Karpas-422 (cell line): Measurements from ENCODE around the gene ATRNL1. TPM values are rescaled to one million over a fixed set of nuclear protein-coding genes. Genes with fewer than 3 reads are reported as not detected.
A peak's percentile ranks its signal among the peaks of the same experiment; 100 is the strongest.

Source experiments
- DNase-seq: peaks from one replicate; pipeline ENCODE4 v3.0.0-alpha.2; 2015
- H2AFZ ChIP-seq: fragments of 200-600 bp; sonication (generic); 2 replicates; pipeline ENCODE4 v1.6.1; 2014; ENCODE audit warnings: antibody characterized with exemption, low read length, mixed read lengths
- H3K27ac ChIP-seq: fragments of 200-600 bp; sonication (generic); 2 replicates; pipeline ENCODE4 v1.5.1; 2014; ENCODE audit warnings: mild to moderate bottlenecking, low read length, moderate library complexity
- H3K27me3 ChIP-seq: fragments of 200-600 bp; sonication (generic); 2 replicates; pipeline ENCODE4 v1.6.1; 2014; ENCODE audit warnings: low read length, mixed read lengths
- H3K36me3 ChIP-seq: fragments of 200-600 bp; sonication (generic); 2 replicates; pipeline ENCODE4 v1.6.1; 2014; ENCODE audit warnings: low read length, mixed read lengths; ENCODE audit not compliant: insufficient read depth
- H3K4me1 ChIP-seq: fragments of 200-600 bp; sonication (generic); 2 replicates; pipeline ENCODE4 v1.6.1; 2014; ENCODE audit warnings: mild to moderate bottlenecking, low read length, mixed read lengths
- H3K4me2 ChIP-seq: fragments of 200-600 bp; sonication (generic); 2 replicates; pipeline ENCODE4 v1.6.1; 2014; ENCODE audit warnings: low read length, low read depth, mild to moderate bottlenecking; ENCODE audit not compliant: poor library complexity, severe bottlenecking
- H3K4me3 ChIP-seq: fragments of 200-600 bp; sonication (generic); 2 replicates; pipeline ENCODE4 v1.5.1; 2014; ENCODE audit warnings: mild to moderate bottlenecking, antibody characterized with exemption, low read length, mixed read lengths
- H3K79me2 ChIP-seq: fragments of 200-600 bp; sonication (generic); 2 replicates; pipeline ENCODE4 v1.6.1; 2014; ENCODE audit warnings: mild to moderate bottlenecking, low read length, mixed read lengths
- H3K9ac ChIP-seq: fragments of 200-600 bp; sonication (generic); 2 replicates; pipeline ENCODE4 v1.6.0; 2014; ENCODE audit warnings: low read length
- H3K9me2 ChIP-seq: fragments of 200-600 bp; sonication (generic), shearing (Covaris generic); replicated peaks from 2 replicates; pipeline ENCODE4 v1.6.0; 2014; ENCODE audit warnings: mild to moderate bottlenecking, low read length, moderate library complexity; ENCODE audit not compliant: insufficient read depth
- H3K9me3 ChIP-seq: fragments of 300-700, 200-600 bp; sonication (generic); 2 replicates; pipeline ENCODE4 v1.6.1; 2014; ENCODE audit warnings: low read length, mixed read lengths
- H4K20me1 ChIP-seq: fragments of 200-600 bp; sonication (generic); 2 replicates; pipeline ENCODE4 v1.6.1; 2014; ENCODE audit warnings: mild to moderate bottlenecking, antibody characterized with exemption, low read length, low read depth; ENCODE audit not compliant: insufficient read depth
- total RNA-seq: library from RNA; depleted of rRNA; stranded (reverse); fragments of >200 nt; shearing (Covaris generic); gene quantifications from 2 replicates; pipeline ENCODE4 v1.2.3, GENCODE V29; 2014; ENCODE audit warnings: low replicate concordance

The ATRNL1 gene
- total RNA-seq, 1 experiment from 2014 or later, result not detected

DNA sequence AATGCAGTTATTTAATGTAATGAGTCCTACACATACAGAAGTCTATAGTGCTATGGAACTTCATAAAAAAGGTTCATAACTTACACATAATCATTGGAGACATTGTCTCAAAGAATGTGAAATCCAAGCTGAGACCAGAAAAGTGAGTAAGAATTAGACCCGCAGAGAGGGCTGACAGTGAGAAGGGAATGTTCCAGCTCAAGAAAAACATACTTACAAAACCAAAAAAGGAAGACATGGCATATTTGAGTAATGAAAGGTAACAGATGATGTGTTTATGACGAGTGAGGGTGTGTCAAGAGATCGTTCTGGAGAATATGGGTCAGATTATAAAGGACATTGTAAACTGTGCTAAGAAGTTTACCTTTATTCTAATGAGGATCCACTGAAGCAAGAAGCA, 566.5 kb downstream of the ATRNL1 start:
- Histone ChIP-seq H3K36me3 (no peaks in the 10 kb centered on the region), H3K79me2 (no peaks in the 10 kb centered on the region), H4K20me1 (no peaks in the 10 kb centered on the region), H3K27ac (no peak overlapping the region), H3K4me3 (no peak overlapping the region), H3K27me3 (no peaks in the 10 kb centered on the region), H3K4me2 (no peak overlapping the region), H3K4me1 (no peaks in the 10 kb centered on the region), H2AFZ (no peak overlapping the region), H3K9ac (no peak overlapping the region), H3K9me3 (no peaks in the 10 kb centered on the region), H3K9me2 (no peaks in the 10 kb centered on the region)
- no peak for DNase-seq

DNA sequence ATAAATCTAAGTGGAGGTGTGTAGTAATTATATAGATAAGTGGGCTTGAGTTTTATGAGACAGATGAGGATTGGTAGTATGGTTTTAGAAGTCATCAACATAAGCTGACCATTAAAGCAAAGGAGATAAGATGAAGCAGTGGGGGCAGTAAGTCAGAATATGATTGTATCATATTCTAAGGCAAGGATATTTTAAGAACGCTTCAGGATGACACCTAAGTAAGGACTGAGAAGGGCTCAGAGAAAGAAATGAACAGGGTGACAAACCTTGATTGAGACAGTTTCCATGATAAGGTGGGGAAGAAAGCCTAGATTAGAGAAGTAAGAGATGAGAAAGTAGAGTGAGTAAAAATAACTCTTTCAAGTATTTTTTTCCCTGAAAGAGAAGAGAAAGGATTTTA, 567.2 kb downstream of the ATRNL1 start:
- no peaks in the 10 kb centered on the region for H3K9me3 ChIP-seq
- H3K36me3 ChIP-seq, result no peaks in the 10 kb centered on the region
- H4K20me1 ChIP-seq, result no peaks in the 10 kb centered on the region
- no peak overlapping the region for H3K4me3 ChIP-seq
- no peak overlapping the region for H2AFZ ChIP-seq
- no peaks in the 10 kb centered on the region for H3K27me3 ChIP-seq
- H3K9me2 ChIP-seq, result no peaks in the 10 kb centered on the region
- H3K27ac ChIP-seq, result no peak overlapping the region
- no peak for DNase-seq
- H3K79me2 ChIP-seq, result no peaks in the 10 kb centered on the region
- no peak overlapping the region for H3K4me2 ChIP-seq
- H3K4me1 ChIP-seq, result no peaks in the 10 kb centered on the region
- no peak overlapping the region for H3K9ac ChIP-seq

DNA sequence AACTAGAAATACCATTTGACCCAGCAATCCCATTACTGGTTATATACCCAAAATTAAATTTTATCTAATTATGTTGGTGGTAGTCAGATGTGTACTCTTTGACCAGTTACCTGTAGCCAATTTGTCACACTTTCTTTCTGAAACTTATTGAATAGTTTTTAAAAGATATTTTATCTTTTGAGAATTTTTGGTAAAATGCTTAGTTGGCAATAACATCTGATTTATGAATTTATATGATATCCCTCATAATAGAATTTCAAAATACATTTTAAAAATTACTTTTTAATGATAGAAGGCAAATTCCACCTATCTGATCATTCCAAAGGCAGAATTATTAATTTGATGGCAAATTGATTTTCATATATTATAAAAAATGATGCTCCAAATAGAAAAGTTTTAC, 569.3 kb downstream of the ATRNL1 start:
- DNase-seq, result no peak
- Histone ChIP-seq H3K36me3 (no peaks in the 10 kb centered on the region), H3K4me1 (no peaks in the 10 kb centered on the region), H4K20me1 (no peaks in the 10 kb centered on the region), H3K9me3 (no peaks in the 10 kb centered on the region; the same call in 1 of the 2 replicates), H3K27ac (no peak overlapping the region), H3K9me2 (no peaks in the 10 kb centered on the region), H3K9ac (no peak overlapping the region), H2AFZ (no peak overlapping the region), H3K4me2 (no peak overlapping the region), H3K79me2 (no peaks in the 10 kb centered on the region), H3K4me3 (no peak overlapping the region), H3K27me3 (no peaks in the 10 kb centered on the region)

DNA sequence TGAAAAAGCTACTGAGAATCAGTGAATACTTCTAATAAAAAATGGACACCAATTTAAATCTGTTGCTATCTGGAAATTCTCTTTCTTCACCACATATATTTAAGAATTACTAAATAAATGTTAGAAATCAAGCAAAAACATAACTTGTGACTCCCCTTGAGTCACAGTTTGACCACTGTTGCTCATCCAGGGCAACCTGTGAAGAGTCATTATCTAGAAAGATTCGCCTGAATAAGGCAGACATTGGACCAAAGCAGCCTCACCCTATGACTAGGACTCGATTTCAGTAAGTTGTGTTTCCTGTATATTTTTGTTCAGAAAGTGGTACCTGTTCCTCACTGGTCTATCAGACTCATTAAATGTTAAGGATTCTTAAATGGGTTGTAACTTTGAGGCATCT, 572.4 kb downstream of the ATRNL1 start:
- H3K9ac ChIP-seq, result no peak overlapping the region
- H2AFZ ChIP-seq, result no peak overlapping the region
- DNase-seq, result no peak
- H4K20me1 ChIP-seq, result no peaks in the 10 kb centered on the region
- no peaks in the 10 kb centered on the region for H3K79me2 ChIP-seq
- no peak overlapping the region for H3K4me2 ChIP-seq
- H3K4me3 ChIP-seq, result no peak overlapping the region
- H3K27ac ChIP-seq, result no peak overlapping the region
- H3K36me3 ChIP-seq, result no peaks in the 10 kb centered on the region
- H3K4me1 ChIP-seq, result no peaks in the 10 kb centered on the region
- H3K9me2 ChIP-seq, result no peaks in the 10 kb centered on the region
- no peaks in the 10 kb centered on the region; the same call in 1 of the 2 replicates for H3K9me3 ChIP-seq
- H3K27me3 ChIP-seq, result no peaks in the 10 kb centered on the region

DNA sequence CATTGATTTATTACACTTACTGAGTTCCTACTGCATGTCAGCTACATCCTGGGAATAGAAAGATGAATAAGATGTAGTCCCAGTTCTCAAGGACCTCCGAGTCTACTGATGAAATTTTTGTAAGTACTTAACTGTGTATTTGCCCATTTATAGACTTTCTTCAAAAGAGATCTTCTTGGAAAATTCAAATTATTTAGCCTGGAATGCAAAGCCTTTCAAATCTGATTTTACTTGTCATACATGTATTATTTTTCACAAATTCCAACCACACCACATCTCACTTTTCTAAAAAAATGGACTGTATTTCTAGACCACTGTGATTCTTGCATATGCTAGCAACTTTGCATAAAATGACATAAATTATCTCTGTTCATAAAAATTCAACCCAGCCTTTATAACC, 581.3 kb downstream of the ATRNL1 start:
- Histone ChIP-seq H3K4me3 (no peak overlapping the region), H3K27ac (no peak overlapping the region), H3K9ac (no peak overlapping the region), H3K4me2 (no peak overlapping the region), H3K9me3 (peaks cover 7% of the 10 kb centered on the region; the same call in 1 of the 2 replicates), H3K4me1 (no peaks in the 10 kb centered on the region), H3K9me2 (no peaks in the 10 kb centered on the region), H3K36me3 (no peaks in the 10 kb centered on the region), H4K20me1 (no peaks in the 10 kb centered on the region), H3K27me3 (no peaks in the 10 kb centered on the region), H2AFZ (no peak overlapping the region), H3K79me2 (no peaks in the 10 kb centered on the region)
- no peak for DNase-seq

DNA sequence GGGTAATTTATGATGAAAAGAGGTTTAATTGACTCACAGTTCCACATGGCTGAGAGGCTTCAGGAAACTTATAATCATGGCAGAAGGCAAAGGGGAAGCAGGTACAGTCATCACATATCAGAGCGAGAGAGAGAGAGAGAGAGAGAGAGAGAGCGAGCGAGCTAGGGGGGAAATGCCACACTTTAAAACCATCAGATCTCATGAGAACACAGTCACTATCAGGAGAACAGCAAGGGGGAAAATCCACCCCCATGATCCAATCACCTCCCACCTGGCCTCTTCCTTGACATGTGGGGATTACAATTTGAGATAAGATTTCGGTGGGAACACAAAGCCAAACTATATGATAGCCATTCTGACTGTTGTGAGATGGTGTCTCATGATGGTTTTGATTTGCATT, 603.6 kb downstream of the ATRNL1 start:
- no peaks in the 10 kb centered on the region for H3K27me3 ChIP-seq
- no peaks in the 10 kb centered on the region for H3K9me3 ChIP-seq
- H3K9ac ChIP-seq, result no peak overlapping the region
- H4K20me1 ChIP-seq, result no peaks in the 10 kb centered on the region
- no peak overlapping the region for H2AFZ ChIP-seq
- no peak overlapping the region for H3K4me2 ChIP-seq
- no peaks in the 10 kb centered on the region for H3K4me1 ChIP-seq
- H3K79me2 ChIP-seq, result no peaks in the 10 kb centered on the region
- no peak overlapping the region for H3K27ac ChIP-seq
- DNase-seq, result no peak
- no peaks in the 10 kb centered on the region for H3K9me2 ChIP-seq
- H3K36me3 ChIP-seq, result no peaks in the 10 kb centered on the region
- no peak overlapping the region for H3K4me3 ChIP-seq

DNA sequence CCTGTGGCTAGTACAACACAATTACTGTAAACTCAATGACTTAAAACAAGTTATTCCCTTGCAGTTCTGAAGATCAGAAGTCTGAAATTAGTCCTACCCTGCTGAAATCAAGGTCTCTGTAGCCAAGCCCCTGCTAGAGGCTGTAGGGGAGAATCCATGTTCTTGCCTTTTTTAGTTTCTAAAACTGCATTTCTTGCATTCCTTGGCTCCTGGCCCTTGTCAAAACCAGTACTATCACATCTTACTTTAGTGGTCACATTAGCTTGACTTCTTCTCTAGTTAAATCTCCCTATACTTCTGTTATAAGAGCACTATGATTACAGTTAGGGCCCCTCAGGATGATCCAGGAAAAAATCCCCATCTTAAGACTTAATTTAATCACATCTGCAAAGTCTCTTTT, 612.9 kb downstream of the ATRNL1 start:
- Histone ChIP-seq H2AFZ (no peak overlapping the region), H3K36me3 (no peaks in the 10 kb centered on the region)

DNA sequence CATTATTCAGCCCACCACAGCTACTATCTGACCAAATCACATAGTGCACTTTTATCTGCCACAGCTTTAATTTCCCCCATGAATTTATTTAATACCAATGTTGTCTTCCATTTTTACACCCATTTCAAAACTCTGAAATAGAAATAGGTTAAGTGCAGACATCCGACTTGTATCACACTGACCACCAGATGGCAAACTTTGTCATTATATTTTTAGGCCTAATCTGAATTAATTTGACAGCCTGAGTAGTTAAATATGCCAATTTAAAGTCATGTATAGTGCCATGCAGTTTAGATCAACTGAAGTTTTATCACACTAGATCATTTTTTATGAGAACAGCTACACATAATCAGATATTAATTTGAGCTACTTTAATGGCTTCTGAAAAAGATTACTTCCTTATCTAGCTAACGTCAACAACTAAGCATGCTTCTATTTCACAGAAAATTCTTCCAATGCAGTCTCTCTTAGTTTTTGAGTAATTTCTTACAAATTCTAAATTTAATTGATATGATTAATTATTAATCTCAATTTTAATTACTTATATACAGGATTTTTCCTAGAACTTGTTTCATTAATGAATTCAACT, 613.4 kb downstream of the ATRNL1 start:
- no peak overlapping the region for H3K4me3 ChIP-seq
- H3K36me3 ChIP-seq, result no peaks in the 10 kb centered on the region
- no peaks in the 10 kb centered on the region for H3K79me2 ChIP-seq
- peak; percentile 69 for DNase-seq
- H3K9ac ChIP-seq, result no peak overlapping the region
- H3K27ac ChIP-seq, result no peak overlapping the region
- H3K9me3 ChIP-seq, result no peaks in the 10 kb centered on the region
- H2AFZ ChIP-seq, result no peak overlapping the region
- no peaks in the 10 kb centered on the region for H3K4me1 ChIP-seq
- no peaks in the 10 kb centered on the region for H3K27me3 ChIP-seq
- H3K4me2 ChIP-seq, result no peak overlapping the region
- no peaks in the 10 kb centered on the region for H4K20me1 ChIP-seq
- H3K9me2 ChIP-seq, result no peaks in the 10 kb centered on the region

More for the DNA sequence above, 612.9 kb downstream of the ATRNL1 start:
- no peaks in the 10 kb centered on the region for H3K27me3 ChIP-seq
- no peaks in the 10 kb centered on the region for H3K9me2 ChIP-seq
- H3K4me2 ChIP-seq, result no peak overlapping the region
- H3K9me3 ChIP-seq, result no peaks in the 10 kb centered on the region
- H3K4me3 ChIP-seq, result no peak overlapping the region
- H3K79me2 ChIP-seq, result no peaks in the 10 kb centered on the region
- DNase-seq, result no peak
- no peak overlapping the region for H3K27ac ChIP-seq
- H3K9ac ChIP-seq, result no peak overlapping the region
- H4K20me1 ChIP-seq, result no peaks in the 10 kb centered on the region
- no peaks in the 10 kb centered on the region for H3K4me1 ChIP-seq

DNA sequence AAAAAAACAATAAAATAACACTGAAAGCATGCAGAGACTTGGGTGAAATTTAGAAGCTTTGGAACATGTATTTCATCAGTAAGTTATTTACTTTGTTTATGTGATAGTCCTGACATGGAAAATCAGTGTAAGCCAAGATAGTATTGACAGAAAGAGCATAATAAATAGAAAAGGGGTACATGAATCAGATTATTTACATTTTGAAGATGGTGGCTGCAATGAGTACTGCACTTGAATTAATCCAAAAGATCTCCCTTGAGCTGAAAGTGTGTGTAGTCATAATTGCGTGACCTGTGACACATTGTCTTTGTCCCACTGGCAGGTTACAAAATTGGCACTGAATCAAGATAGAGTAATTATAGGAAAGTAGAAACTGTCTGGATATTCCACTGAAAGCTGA, 617.0 kb downstream of the ATRNL1 start:
- H3K9me3 ChIP-seq, result no peaks in the 10 kb centered on the region
- H3K36me3 ChIP-seq, result no peaks in the 10 kb centered on the region
- H3K27ac ChIP-seq, result no peak overlapping the region
- H2AFZ ChIP-seq, result no peak overlapping the region
- no peaks in the 10 kb centered on the region for H3K9me2 ChIP-seq
- no peak overlapping the region for H3K4me3 ChIP-seq
- H3K4me1 ChIP-seq, result no peaks in the 10 kb centered on the region
- no peaks in the 10 kb centered on the region for H3K27me3 ChIP-seq
- no peak overlapping the region for H3K9ac ChIP-seq
- DNase-seq, result no peak
- no peaks in the 10 kb centered on the region for H3K79me2 ChIP-seq
- H4K20me1 ChIP-seq, result no peaks in the 10 kb centered on the region
- no peak overlapping the region for H3K4me2 ChIP-seq
